Neural cell (in vitro differentiated cells): ENCODE measurements around the gene DENND1A. TPM values are rescaled to one million over a fixed set of nuclear protein-coding genes. Genes with fewer than 3 reads are reported as not detected.

ENCODE experiments used
- H2AFZ ChIP-seq: fragments of 200-600, 300-800 bp; sonication (generic), shearing (Covaris generic); 2 replicates; pipeline ENCODE4 v1.6.0; 2014; ENCODE audit warnings: low read depth, mild to moderate bottlenecking, antibody characterized with exemption, low read length, moderate library complexity
- H3F3A ChIP-seq: fragments of 200-600 bp; shearing (Covaris generic); 2 replicates; pipeline ENCODE4 v1.6.1; 2016; ENCODE audit warnings: mild to moderate bottlenecking, moderate library complexity, mixed read lengths, antibody characterized with exemption, low read length; ENCODE audit not compliant: insufficient read depth, poor library complexity, severe bottlenecking
- H3K27ac ChIP-seq: fragments of 200-600, 300-800 bp; sonication (generic), shearing (Covaris generic); 2 replicates; pipeline ENCODE4 v1.5.1; 2014; ENCODE audit warnings: mild to moderate bottlenecking, low read length, moderate library complexity
- H3K27me3 ChIP-seq: fragments of 300-800, 200-600 bp; sonication (generic), shearing (Covaris generic); 2 replicates; pipeline ENCODE4 v1.6.0; 2014; ENCODE audit warnings: mild to moderate bottlenecking, low read depth, low read length, moderate library complexity; ENCODE audit not compliant: insufficient read depth
- H3K36me3 ChIP-seq: fragments of 300-800, 200-600 bp; sonication (generic), shearing (Covaris generic); 2 replicates; pipeline ENCODE4 v1.5.1; 2014; ENCODE audit warnings: mild to moderate bottlenecking, antibody characterized with exemption, low read length, moderate library complexity; ENCODE audit not compliant: insufficient read depth
- H3K4me2 ChIP-seq: fragments of 300-800, 200-600 bp; sonication (generic), shearing (Covaris generic); 2 replicates; pipeline ENCODE4 v1.6.0; 2014; ENCODE audit warnings: mild to moderate bottlenecking, low read length
- H3K4me3 ChIP-seq: fragments of 300-800, 200-600 bp; sonication (generic), shearing (Covaris generic); 2 replicates; pipeline ENCODE4 v1.5.1; 2014; ENCODE audit warnings: mild to moderate bottlenecking, low read length, moderate library complexity
- H3K79me2 ChIP-seq: fragments of 200-600 bp; shearing (Covaris generic); replicated peaks from 2 replicates; pipeline ENCODE4 v1.6.0; 2014; ENCODE audit warnings: mild to moderate bottlenecking, low read length, moderate library complexity; ENCODE audit not compliant: insufficient read depth
- H3K9ac ChIP-seq: fragments of 300-800, 200-600 bp; sonication (generic), shearing (Covaris generic); 2 replicates; pipeline ENCODE4 v1.6.1; 2016; ENCODE audit warnings: mild to moderate bottlenecking, low read length, mixed read lengths
- H3K9me2 ChIP-seq: fragments of 200-600 bp; shearing (Covaris generic); 2 replicates; pipeline ENCODE4 v1.6.1; 2016; ENCODE audit warnings: mild to moderate bottlenecking, low read length, mixed read lengths; ENCODE audit not compliant: insufficient read depth
- H3K9me3 ChIP-seq: fragments of 200-600, 300-800 bp; sonication (generic), shearing (Covaris generic); 2 replicates; pipeline ENCODE4 v1.6.1; 2016; ENCODE audit warnings: mild to moderate bottlenecking, mixed run types, low read length, moderate library complexity, mixed read lengths
- H4K20me1 ChIP-seq: fragments of 200-600 bp; shearing (Covaris generic); 2 replicates; pipeline ENCODE4 v1.6.1; 2016; ENCODE audit warnings: mild to moderate bottlenecking, mixed run types; ENCODE audit not compliant: insufficient read depth
- EP300 ChIP-seq: fragments of 450-650 bp; conservative IDR thresholded peaks from 2 replicates; pipeline ENCODE4 v1.6.1; 2014; ENCODE audit warnings: antibody characterized with exemption, mild to moderate bottlenecking, moderate library complexity; ENCODE audit not compliant: poor library complexity, severe bottlenecking
- EZH2 ChIP-seq: fragments of 200-600, 300-800 bp; shearing (Covaris generic), sonication (generic); IDR thresholded peaks from 2 replicates; pipeline ENCODE4 v1.6.1; 2014; ENCODE audit warnings: antibody characterized with exemption, low read length, borderline replicate concordance, mild to moderate bottlenecking; ENCODE audit not compliant: insufficient read depth, poor library complexity, severe bottlenecking
- MXI1 ChIP-seq: fragments of 450-650 bp; conservative IDR thresholded peaks from 2 replicates; pipeline ENCODE4 v1.6.1; 2014; ENCODE audit warnings: antibody characterized with exemption, mild to moderate bottlenecking; ENCODE audit not compliant: poor library complexity, severe bottlenecking
- POLR2AphosphoS5 ChIP-seq: IDR thresholded peaks from 2 replicates; pipeline ENCODE4 v1.6.1; 2012
- RAD21 ChIP-seq: fragments of 450-650 bp; conservative IDR thresholded peaks from 2 replicates; pipeline ENCODE4 v1.6.1; 2014; ENCODE audit warnings: antibody characterized with exemption, mild to moderate bottlenecking, moderate library complexity
- SMC3 ChIP-seq: fragments of 450-650 bp; conservative IDR thresholded peaks from 2 replicates; pipeline ENCODE4 v1.6.1; 2014; ENCODE audit warnings: antibody characterized with exemption, mild to moderate bottlenecking, moderate library complexity; ENCODE audit not compliant: poor library complexity
- TAF1 ChIP-seq: IDR thresholded peaks from 2 replicates; pipeline ENCODE4 v1.6.1; 2012; ENCODE audit warnings: low read depth
- polyA plus RNA-seq: library from polyadenylated mRNA; depleted of rRNA; stranded (reverse); fragments of >200 nt; gene quantifications from 2 replicates; pipeline ENCODE4 v1.2.3, GENCODE V29; 2014
- TF ChIP-seq, protein P1 (sequence below): IDR thresholded peaks from 2 replicates; pipeline ENCODE4 v1.6.1; 2012; ENCODE audit warnings: borderline replicate concordance
- TF ChIP-seq, protein P2 (sequence below): fragments of 450-650 bp; IDR thresholded peaks from 2 replicates; pipeline ENCODE4 v1.5.1; 2014; ENCODE audit warnings: antibody characterized with exemption, mild to moderate bottlenecking, moderate library complexity; ENCODE audit not compliant: poor library complexity, severe bottlenecking

Gene DENND1A
- polyA plus RNA-seq, 1 donor from 2014 or later = 2.3 TPM

DNA sequence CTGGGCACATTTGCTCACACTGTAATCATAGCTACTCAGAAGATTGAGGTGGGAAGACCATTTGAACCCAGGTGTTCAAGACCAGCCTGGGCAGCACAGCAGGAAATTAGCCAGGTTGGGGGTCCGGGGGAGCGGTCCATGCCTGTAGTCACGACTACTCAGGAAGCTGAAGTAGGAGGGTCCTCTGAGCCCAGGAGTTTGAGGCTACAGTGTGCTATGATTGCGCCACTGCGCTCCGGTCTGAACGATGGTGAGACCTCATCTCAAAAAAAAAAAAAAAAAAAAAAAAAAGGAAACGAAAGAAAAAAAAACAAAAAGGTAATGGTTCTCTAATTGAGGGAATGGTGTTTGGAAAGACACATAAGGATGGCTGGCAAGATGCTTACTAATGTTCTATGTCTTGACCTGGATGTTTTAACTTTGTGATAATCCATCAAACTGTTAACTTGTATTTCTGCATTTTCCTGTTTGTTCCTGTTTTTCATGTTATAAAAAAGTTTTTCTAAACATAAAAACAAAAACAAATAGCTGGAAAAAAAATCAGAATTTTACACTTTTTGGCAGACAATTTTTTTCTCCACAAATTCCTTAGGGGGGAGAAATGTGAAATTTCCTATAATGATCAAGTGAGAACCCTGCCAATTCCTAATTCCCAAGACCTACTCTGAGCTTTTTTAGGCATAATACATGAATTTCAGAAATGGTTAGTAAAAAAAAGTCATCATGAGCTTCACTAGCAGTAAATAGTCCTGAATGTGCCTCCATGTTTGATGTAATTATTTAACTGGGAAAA is 96.9 kb downstream of the DENND1A start:
- Histone ChIP-seq H3K4me2 (no peak overlapping the region), H3F3A (peaks cover 5% of the 10 kb centered on the region), H3K27ac (no peak overlapping the region), H3K9me3 (peaks cover 10% of the 10 kb centered on the region), H2AFZ (no peak overlapping the region), H3K79me2 (peaks cover 11% of the 10 kb centered on the region), H4K20me1 (no peaks in the 10 kb centered on the region), H3K9me2 (no peaks in the 10 kb centered on the region), H3K36me3 (no peaks in the 10 kb centered on the region), H3K27me3 (no peaks in the 10 kb centered on the region), H3K9ac (no peak overlapping the region), H3K4me3 (no peak overlapping the region)
- TF ChIP-seq EP300 (no peak), EZH2 (no peak), MXI1 (no peak), SMC3 (no peak), RAD21 (no peak), TAF1 (no peak), POLR2AphosphoS5 (no peak)
- TF ChIP-seq, protein P1, sequence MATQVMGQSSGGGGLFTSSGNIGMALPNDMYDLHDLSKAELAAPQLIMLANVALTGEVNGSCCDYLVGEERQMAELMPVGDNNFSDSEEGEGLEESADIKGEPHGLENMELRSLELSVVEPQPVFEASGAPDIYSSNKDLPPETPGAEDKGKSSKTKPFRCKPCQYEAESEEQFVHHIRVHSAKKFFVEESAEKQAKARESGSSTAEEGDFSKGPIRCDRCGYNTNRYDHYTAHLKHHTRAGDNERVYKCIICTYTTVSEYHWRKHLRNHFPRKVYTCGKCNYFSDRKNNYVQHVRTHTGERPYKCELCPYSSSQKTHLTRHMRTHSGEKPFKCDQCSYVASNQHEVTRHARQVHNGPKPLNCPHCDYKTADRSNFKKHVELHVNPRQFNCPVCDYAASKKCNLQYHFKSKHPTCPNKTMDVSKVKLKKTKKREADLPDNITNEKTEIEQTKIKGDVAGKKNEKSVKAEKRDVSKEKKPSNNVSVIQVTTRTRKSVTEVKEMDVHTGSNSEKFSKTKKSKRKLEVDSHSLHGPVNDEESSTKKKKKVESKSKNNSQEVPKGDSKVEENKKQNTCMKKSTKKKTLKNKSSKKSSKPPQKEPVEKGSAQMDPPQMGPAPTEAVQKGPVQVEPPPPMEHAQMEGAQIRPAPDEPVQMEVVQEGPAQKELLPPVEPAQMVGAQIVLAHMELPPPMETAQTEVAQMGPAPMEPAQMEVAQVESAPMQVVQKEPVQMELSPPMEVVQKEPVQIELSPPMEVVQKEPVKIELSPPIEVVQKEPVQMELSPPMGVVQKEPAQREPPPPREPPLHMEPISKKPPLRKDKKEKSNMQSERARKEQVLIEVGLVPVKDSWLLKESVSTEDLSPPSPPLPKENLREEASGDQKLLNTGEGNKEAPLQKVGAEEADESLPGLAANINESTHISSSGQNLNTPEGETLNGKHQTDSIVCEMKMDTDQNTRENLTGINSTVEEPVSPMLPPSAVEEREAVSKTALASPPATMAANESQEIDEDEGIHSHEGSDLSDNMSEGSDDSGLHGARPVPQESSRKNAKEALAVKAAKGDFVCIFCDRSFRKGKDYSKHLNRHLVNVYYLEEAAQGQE = no peak
- TF ChIP-seq, protein P2, sequence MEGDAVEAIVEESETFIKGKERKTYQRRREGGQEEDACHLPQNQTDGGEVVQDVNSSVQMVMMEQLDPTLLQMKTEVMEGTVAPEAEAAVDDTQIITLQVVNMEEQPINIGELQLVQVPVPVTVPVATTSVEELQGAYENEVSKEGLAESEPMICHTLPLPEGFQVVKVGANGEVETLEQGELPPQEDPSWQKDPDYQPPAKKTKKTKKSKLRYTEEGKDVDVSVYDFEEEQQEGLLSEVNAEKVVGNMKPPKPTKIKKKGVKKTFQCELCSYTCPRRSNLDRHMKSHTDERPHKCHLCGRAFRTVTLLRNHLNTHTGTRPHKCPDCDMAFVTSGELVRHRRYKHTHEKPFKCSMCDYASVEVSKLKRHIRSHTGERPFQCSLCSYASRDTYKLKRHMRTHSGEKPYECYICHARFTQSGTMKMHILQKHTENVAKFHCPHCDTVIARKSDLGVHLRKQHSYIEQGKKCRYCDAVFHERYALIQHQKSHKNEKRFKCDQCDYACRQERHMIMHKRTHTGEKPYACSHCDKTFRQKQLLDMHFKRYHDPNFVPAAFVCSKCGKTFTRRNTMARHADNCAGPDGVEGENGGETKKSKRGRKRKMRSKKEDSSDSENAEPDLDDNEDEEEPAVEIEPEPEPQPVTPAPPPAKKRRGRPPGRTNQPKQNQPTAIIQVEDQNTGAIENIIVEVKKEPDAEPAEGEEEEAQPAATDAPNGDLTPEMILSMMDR = no peak

GRCh38 chr9:123832176-123832575 is 97.8 kb downstream of the DENND1A start:
- H3K4me3 ChIP-seq = no peak overlapping the region
- H4K20me1 ChIP-seq = no peaks in the 10 kb centered on the region
- no peaks in the 10 kb centered on the region for H3K36me3 ChIP-seq
- TF ChIP-seq, protein P1 = no peak
- TF ChIP-seq RAD21 (no peak), POLR2AphosphoS5 (no peak), TAF1 (no peak), EZH2 (no peak), EP300 (no peak), SMC3 (no peak), MXI1 (no peak)
- TF ChIP-seq, protein P2 = no peak
- no peak overlapping the region for H2AFZ ChIP-seq
- no peaks in the 10 kb centered on the region for H3K27me3 ChIP-seq
- no peak overlapping the region for H3K4me2 ChIP-seq
- peaks cover 18% of the 10 kb centered on the region for H3K79me2 ChIP-seq
- H3K9me2 ChIP-seq = no peaks in the 10 kb centered on the region
- H3K9me3 ChIP-seq = peaks cover 10% of the 10 kb centered on the region
- H3F3A ChIP-seq = peaks cover 5% of the 10 kb centered on the region
- no peak overlapping the region for H3K27ac ChIP-seq
- no peak overlapping the region for H3K9ac ChIP-seq
